Astrocyte of the hippocampus (primary cell): ENCODE results near the gene C2CD2.

Source experiments
- DNase-seq: peaks from one replicate; pipeline ENCODE4 v3.0.0; 2011; ENCODE audit warnings: low read depth, low spot score

The C2CD2 gene

GRCh38 chr21:41868062-41868710, 85.6 kb downstream of the C2CD2 start:
- no peak for DNase-seq

- no peak for DNase-seq
Observed at GRCh38 chr21:41867313-41867712, 86.5 kb downstream of the C2CD2 start.

GRCh38 chr21:41866274-41866809, 87.5 kb downstream of the C2CD2 start:
- no peak for DNase-seq

- DNase-seq: no peak
Observed at GRCh38 chr21:41865002-41865777, 88.6 kb downstream of the C2CD2 start.

- no peak for DNase-seq
Observed at GRCh38 chr21:41864311-41865001, 89.4 kb downstream of the C2CD2 start.

GRCh38 chr21:41863439-41863740, 90.4 kb downstream of the C2CD2 start:
- no peak for DNase-seq

GRCh38 chr21:41861987-41862386, 91.8 kb downstream of the C2CD2 start:
- DNase-seq: no peak

- no peak for DNase-seq
Observed at GRCh38 chr21:41861255-41861654, 92.6 kb downstream of the C2CD2 start.

GRCh38 chr21:41859297-41859980, 94.4 kb downstream of the C2CD2 start:
- no peak for DNase-seq

- no peak for DNase-seq
Observed at GRCh38 chr21:41858466-41859296, 95.1 kb downstream of the C2CD2 start.

- DNase-seq: no peak
Observed at GRCh38 chr21:41857771-41858300, 96.0 kb downstream of the C2CD2 start.

GRCh38 chr21:41856572-41856971, 97.2 kb downstream of the C2CD2 start:
- DNase-seq: no peak

- DNase-seq: no peak
Observed at GRCh38 chr21:41854426-41854995, 99.3 kb downstream of the C2CD2 start.

- no peak for DNase-seq
Observed at GRCh38 chr21:41852929-41853320, 100.9 kb downstream of the C2CD2 start.

- no peak for DNase-seq
Observed at GRCh38 chr21:41852151-41852928, 101.5 kb downstream of the C2CD2 start.

GRCh38 chr21:41851090-41851790, 102.6 kb downstream of the C2CD2 start:
- DNase-seq: no peak

GRCh38 chr21:41850085-41850484, 103.7 kb downstream of the C2CD2 start:
- DNase-seq: no peak

GRCh38 chr21:41848958-41849580, 104.7 kb downstream of the C2CD2 start:
- DNase-seq: no peak

GRCh38 chr21:41848533-41848932, 105.3 kb downstream of the C2CD2 start:
- no peak for DNase-seq
